ENCODE results near the gene MSH2.
A peak's percentile ranks its signal among the peaks of the same experiment; 100 is the strongest.

Gene MSH2

DNA sequence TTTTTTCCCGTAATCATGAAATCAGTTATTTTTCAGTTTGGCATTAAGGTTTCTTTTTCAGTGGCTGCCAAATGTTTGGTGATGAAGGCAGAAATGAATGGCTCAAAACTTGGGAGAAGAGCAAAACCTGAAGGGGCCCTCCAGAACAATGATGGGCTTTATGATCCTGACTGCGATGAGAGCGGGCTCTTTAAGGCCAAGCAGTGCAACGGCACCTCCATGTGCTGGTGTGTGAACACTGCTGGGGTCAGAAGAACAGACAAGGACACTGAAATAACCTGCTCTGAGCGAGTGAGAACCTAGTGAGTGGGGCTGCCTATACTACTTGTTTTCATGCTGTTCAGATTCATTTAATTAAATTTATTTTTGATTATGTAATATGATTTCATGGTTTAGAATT lies 29.2 kb upstream of the MSH2 start:
- H3K27ac ChIP-seq = no peak overlapping the region
- peak; percentile 49 for TF ChIP-seq CTCF (conservative IDR thresholded peaks at IDR 0.05)

DNA sequence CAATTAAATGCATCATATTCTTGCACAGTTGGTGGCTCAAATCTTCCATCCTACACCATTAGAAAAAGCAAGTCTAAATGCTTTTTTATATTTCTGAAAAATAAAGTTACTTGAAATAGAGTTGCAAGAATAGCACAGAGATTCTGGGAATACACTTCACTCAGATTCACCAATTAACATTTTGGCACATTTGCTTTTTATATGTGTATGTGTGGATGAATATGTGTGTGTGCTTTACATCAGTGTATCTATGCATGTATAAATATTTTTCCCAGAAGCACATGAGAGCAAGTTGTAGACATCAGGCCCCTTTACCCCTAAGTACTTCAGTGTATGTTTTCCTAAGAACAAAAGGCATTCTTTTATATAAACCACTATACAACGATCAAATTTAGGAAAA lies 27.6 kb upstream of the MSH2 start:
- no peak overlapping the region for H3K27ac ChIP-seq
- TF ChIP-seq CTCF (conservative IDR thresholded peaks at IDR 0.05) = no peak

- no peak for TF ChIP-seq CTCF (conservative IDR thresholded peaks at IDR 0.05)
- H3K27ac ChIP-seq = peak overlapping the region; percentile 28
These were observed 23.6 kb upstream of the MSH2 start for GRCh38 chr2:47379384-47379783.

DNA sequence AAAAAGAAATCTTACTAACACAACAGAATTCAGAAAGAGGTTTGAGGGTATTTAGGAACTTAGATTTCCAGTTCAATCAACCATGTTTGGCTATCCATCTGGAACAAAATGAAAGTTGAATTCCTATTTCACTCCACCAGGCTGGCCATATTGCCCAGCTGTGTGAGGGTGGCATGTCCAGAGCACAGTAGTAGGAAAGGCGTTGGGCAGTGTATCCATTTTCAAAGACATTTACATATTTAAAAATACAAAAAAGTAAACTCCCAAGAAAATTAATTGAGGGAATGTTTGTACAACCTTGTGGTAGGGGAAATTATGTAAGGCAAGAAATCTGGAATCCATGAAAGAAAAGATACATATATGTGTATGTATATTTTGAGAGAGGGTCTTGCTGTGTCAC lies 21.5 kb upstream of the MSH2 start:
- TF ChIP-seq CTCF (conservative IDR thresholded peaks at IDR 0.05) = no peak
- 0 out of 2 replicates have a peak overlapping the region, but pooled peaks have one; percentile 1 for H3K27ac ChIP-seq

DNA sequence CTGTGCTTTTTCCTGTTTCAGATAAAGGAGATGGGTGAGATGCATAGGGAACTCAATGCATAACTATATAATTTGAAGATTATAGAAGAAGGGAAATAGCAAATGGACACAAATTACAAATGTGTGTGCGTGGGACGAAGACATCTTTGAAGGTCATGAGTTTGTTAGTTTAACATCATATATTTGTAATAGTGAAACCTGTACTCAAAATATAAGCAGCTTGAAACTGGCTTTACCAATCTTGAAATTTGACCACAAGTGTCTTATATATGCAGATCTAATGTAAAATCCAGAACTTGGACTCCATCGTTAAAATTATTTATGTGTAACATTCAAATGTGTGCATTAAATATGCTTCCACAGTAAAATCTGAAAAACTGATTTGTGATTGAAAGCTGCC lies 16.4 kb upstream of the MSH2 start:
- no peak for TF ChIP-seq CTCF (conservative IDR thresholded peaks at IDR 0.05)
- no peak overlapping the region for H3K27ac ChIP-seq

DNA sequence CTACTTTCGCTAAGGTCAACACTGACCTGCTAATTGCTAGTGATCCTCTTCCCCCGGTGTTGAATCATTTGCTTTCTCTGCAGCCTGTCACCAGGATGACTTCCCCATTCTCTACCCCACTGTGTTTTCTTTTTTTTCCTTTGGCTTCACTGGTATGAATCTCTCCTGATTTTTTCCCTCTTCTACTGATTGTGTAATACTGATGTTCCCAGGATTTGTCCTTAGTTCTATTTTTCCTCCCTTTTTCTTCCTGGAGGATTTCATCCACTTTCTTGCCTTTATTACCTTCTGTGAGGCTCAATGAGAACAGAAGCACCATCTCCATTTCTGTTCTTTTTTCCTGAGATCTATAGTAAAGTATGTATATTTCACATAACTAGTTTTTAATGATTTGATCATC lies 14.1 kb upstream of the MSH2 start:
- no peak overlapping the region for H3K27ac ChIP-seq
- TF ChIP-seq CTCF (conservative IDR thresholded peaks at IDR 0.05) = no peak

GRCh38 chr2:47389692-47390091 lies 13.3 kb upstream of the MSH2 start:
- no peak for TF ChIP-seq CTCF (conservative IDR thresholded peaks at IDR 0.05)
- no peak overlapping the region for H3K27ac ChIP-seq

Measured in VCaP (cell line).